GM18861 (cell line): ENCODE results near the gene CACNA1H.
"Not testable (repeated sequence)": the region's sequence is repeated elsewhere in the genome, so short reads cannot be mapped to it uniquely, and the experiment has no call there.

Experiments
- ATAC-seq: cut with Tn5 transposase; IDR thresholded peaks from one replicate; pipeline ENCODE4 v1.9.1; 2021; ENCODE audit not compliant: unreplicated experiment

The CACNA1H gene

DNA sequence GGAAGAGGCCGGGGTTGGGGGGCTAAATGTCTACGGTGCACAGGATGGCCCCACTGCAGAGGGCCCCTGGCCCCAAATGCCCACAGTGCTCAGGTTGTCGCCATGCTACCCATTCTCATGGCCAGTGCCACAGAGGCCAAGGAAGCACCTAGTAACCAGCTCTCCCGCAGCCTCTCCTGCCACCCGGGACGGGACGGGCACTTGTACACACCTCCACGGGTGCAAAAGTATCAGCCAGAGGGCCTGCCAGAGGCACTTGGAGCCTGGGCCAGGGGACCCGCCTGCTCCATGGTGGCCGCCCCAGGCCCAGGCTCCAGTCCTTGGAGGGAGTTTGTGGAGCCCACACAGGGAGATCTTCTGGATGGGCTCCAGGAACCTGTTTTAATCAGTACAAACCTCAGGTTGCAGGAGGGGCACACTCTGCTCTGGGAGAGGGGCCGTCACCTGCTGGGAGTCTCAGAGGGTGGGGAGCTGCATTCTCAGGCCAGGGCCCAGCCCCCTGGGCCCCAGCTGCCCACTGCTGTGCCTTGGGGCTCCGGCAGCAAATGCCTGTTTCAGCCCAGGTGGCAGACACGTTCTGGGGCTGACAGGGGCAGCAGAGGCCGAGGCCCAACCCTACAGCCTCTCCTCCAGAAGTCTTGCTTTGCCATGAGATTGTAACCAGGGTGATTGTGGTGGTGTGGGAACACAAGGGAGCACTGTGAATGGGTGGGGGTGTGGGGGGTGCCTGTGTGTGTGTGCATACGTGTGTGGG, 110.9 kb downstream of the CACNA1H start:
- no peak for ATAC-seq

DNA sequence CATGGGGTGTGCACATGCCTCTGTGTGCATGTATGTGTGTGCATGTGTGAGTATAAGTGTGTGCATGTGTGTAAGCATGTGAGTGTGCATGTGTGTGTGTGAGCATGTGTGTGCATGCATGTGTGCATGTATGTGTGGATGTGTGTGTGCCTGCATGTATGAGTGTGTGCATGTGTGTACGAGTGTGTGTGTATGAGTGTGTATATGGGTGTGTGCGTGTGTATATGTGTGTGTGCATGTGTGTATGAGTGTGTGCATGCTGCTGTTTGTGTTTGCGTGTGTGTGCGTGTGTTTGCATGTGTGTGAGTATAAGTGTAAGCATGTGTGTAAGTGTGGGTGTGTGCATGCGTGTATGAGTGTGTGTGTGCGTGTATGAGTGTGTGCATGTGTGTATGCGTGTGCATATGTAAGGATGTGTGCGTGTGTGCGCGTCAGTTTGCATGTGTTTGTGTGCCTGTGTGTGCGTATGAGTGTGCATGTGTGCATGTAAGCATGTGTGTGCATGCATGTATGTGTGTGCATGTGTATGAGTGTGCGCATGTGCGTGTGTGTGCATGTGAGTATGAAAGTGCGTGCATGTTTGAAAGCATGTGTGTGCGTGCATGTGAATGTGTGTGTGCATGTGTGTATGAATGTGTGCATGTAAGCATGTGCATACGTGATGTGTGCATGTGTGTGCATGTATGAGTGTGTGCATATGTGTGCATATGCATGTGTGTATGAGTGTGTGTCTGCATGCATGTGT, 111.6 kb downstream of the CACNA1H start:
- no peak for ATAC-seq

DNA sequence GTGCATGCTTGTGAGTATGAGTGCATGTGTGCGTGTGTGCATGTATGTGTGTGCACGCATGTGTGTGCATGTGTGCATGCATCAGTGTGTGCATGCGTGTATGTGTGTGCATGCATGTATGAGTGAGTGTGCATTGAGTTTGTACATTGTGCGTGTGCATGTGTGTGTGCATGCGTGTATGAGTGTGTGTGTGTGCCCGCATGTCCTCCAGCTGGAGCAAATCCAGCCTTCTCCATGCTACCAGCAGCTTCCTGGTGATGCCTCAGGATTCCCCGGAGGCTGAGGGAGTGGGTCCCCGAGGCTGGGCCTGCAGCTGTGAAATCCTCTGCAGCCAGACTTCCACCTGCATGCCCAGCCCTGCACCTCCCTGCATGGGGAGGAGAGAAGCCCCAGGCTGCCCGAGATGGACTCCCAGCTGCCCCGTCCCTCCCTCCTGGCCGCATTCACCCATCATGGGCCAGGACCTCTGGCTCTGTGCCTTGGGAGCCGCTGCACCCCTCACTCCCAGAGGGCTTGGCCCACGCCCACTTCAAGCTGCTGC, 112.3 kb downstream of the CACNA1H start:
- no peak for ATAC-seq

DNA sequence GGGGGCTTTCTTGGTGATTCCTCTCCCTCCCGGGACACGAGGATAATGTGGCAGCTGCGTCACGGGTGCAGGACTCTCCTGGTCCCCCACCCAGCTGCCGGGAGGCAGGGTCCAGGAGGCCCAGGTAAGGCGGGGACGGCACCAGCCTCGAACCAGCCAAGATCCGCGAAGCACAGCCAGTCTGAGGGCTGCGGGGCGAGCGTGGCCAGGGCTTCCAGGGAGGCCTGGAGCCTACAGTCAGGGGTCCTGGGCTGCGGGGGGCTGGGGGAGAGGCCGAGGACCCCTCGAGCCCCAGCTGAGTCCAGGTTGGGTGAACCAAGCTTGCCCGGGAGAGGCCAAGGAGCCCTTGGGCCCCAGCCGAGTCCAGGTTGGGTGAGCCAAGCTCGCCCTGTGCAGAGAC, 112.9 kb downstream of the CACNA1H start:
- ATAC-seq = no peak

DNA sequence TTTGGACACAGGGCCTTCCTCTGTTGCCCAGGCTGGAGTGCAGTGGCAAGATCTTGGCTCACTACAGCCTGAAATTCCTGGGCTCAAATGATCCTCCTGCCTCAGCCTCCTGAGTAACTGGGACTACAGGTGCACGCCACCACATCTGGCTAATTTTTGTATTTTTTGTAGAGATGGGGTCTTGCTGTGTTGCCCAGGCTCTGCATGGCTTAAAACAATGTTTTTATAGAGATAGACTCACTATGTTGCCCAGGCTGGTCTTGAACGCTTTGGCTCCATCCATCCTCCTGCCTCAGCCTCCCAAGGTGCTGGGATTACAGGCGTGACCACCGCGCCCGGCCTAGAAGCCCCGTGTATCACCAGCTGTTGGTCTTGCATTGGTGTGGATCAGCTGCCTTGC, 116.5 kb downstream of the CACNA1H start:
- not testable (repeated sequence) for ATAC-seq

DNA sequence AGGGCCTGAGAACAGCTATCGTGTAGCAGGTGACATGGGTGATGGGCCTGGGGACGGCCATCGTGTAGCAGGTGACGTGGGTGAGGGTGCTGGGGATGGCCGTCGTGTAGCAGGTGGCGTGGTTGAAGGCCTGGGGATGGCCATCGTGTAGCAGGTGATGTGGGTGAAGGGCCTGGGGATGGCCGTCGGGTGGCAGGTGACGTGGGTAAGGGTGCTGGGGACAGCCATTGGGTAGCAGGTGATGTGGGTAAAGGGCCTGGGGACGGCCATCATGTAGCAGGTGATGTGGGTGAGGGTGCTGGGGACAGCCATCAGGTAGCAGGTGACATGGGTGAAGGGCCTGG, 118.4 kb downstream of the CACNA1H start:
- no peak for ATAC-seq
